Calu3 (cell line): ENCODE data around the gene ELMO1. TPM values are rescaled to one million over a fixed set of nuclear protein-coding genes. Genes with fewer than 3 reads are reported as not detected.

Experiments used
- BruUV-seq: library from RNA; stranded (reverse); fragments of 400-500 nt; replicated peaks from 2 replicates; lab custom pipeline; 2021; lab: Mats Ljungman, UMichigan
- CTCF ChIA-PET: fragments of 300-600 bp; sonication (Branson Sonifier 250); formaldehyde crosslinking; loops from one replicate; lab custom pipeline; 2022; ENCODE audit warnings: antibody characterized with exemption; lab: Charles Lee
- DNase-seq: peaks from one replicate; pipeline ENCODE4 v3.0.0; 2022
- H3K27ac Mint-ChIP-seq: one replicate; pipeline ENCODE4 v1.8.0; 2022; ENCODE audit warnings: mixed read lengths; ENCODE audit not compliant: unreplicated experiment
- H3K27me3 Mint-ChIP-seq: one replicate; pipeline ENCODE4 v1.8.0; 2022; ENCODE audit warnings: mixed read lengths; ENCODE audit not compliant: unreplicated experiment
- H3K36me3 Mint-ChIP-seq: one replicate; pipeline ENCODE4 v1.8.0; 2022; ENCODE audit warnings: mild to moderate bottlenecking, moderate library complexity, mixed read lengths; ENCODE audit not compliant: insufficient read depth, unreplicated experiment
- H3K4me1 Mint-ChIP-seq: one replicate; pipeline ENCODE4 v1.8.0; 2022; ENCODE audit warnings: mild to moderate bottlenecking, low read depth, mixed read lengths; ENCODE audit not compliant: unreplicated experiment
- H3K4me3 Mint-ChIP-seq: one replicate; pipeline ENCODE4 v1.8.0; 2022; ENCODE audit warnings: mild to moderate bottlenecking, low read depth, moderate library complexity, mixed read lengths; ENCODE audit not compliant: unreplicated experiment
- H3K9me3 Mint-ChIP-seq: one replicate; pipeline ENCODE4 v1.8.0; 2022; ENCODE audit warnings: low read depth, mixed read lengths; ENCODE audit not compliant: unreplicated experiment
- intact Hi-C: fragments of 100-400 bp; cut with micrococcal nuclease; formaldehyde crosslinking; loops from one replicate; pipeline ENCODE4 v1.10.0; 2022; ENCODE audit not compliant: unreplicated experiment
- total RNA-seq: library from RNA; stranded (reverse); gene quantifications from 2 replicates; pipeline ENCODE4 v1.2.3, GENCODE V29; 2022
- TF ChIP-seq, protein P1 (sequence below): fragments of 200-600 bp; IDR thresholded peaks from one replicate; pipeline ENCODE4 v1.8.0; 2022; ENCODE audit warnings: antibody characterized with exemption; ENCODE audit not compliant: unreplicated experiment

ELMO1 gene
- total RNA-seq, 1 experiment from 2014 or later: not detected

DNA sequence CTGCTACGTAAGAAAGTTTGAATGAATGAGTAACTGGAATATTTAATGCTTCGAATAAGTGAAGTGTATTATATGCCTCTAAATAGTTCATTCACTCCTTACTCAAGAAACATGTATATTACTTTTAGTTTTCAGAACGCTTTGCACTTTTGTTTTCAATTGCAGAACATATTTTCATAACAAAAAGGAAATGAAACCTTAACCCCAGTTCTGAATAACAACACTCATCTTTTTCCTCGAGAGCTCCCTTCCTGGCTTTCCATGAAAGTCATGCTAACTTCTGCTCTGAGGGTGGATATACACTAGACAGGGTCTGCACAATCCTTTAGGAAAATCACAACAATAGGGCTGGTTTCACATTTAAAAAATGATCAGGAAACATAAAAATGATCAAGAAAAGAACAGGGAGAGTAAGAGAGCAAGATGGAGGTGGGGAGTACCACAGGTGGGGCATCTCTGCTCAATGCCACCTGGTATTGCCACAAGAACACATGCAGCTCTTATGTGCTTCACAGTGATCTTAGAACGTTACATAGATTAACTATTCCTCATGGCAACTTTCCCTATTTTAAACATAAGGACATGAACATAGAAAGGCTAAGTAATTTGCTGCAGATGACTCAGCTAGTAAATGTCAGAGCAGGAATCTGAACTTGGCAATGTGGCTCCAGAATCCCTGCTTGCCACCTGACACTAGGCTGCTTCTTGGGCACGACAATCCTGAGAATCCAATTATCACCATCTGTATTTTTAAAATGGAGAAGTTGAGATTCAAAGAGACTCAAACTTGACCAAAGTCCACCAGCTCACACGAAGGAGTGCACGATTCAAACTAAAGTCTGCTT, 504.9 kb downstream of the ELMO1 start:
- H3K4me3 Mint-ChIP-seq: no peak overlapping the region
- no peak overlapping the region for H3K27ac Mint-ChIP-seq
- CTCF ChIA-PET: no interaction called here

GRCh38 chr7:36942955-36943354, 505.7 kb downstream of the ELMO1 start:
- BruUV-seq: no TSS peak
- TF ChIP-seq, protein P1, sequence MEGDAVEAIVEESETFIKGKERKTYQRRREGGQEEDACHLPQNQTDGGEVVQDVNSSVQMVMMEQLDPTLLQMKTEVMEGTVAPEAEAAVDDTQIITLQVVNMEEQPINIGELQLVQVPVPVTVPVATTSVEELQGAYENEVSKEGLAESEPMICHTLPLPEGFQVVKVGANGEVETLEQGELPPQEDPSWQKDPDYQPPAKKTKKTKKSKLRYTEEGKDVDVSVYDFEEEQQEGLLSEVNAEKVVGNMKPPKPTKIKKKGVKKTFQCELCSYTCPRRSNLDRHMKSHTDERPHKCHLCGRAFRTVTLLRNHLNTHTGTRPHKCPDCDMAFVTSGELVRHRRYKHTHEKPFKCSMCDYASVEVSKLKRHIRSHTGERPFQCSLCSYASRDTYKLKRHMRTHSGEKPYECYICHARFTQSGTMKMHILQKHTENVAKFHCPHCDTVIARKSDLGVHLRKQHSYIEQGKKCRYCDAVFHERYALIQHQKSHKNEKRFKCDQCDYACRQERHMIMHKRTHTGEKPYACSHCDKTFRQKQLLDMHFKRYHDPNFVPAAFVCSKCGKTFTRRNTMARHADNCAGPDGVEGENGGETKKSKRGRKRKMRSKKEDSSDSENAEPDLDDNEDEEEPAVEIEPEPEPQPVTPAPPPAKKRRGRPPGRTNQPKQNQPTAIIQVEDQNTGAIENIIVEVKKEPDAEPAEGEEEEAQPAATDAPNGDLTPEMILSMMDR: no peak
- no peak overlapping the region for H3K27ac Mint-ChIP-seq
- H3K27me3 Mint-ChIP-seq: peaks cover 14% of the 10 kb centered on the region
- no peaks in the 10 kb centered on the region for H3K36me3 Mint-ChIP-seq
- H3K4me1 Mint-ChIP-seq: no peaks in the 10 kb centered on the region
- H3K9me3 Mint-ChIP-seq: peaks cover 6% of the 10 kb centered on the region
- CTCF ChIA-PET: no interaction called here
- H3K4me3 Mint-ChIP-seq: no peak overlapping the region
- intact Hi-C loops: no loop called here
- DNase-seq: no peak

More for the DNA sequence above, 504.9 kb downstream of the ELMO1 start:
- intact Hi-C loops: no loop called here
- Mint-ChIP-seq H3K27me3 (peaks cover 16% of the 10 kb centered on the region), H3K4me1 (no peaks in the 10 kb centered on the region), H3K36me3 (no peaks in the 10 kb centered on the region), H3K9me3 (peaks cover 6% of the 10 kb centered on the region)
- BruUV-seq: no TSS peak
- DNase-seq: no peak
- TF ChIP-seq, protein P1: no peak

GRCh38 chr7:36942541-36942940, 506.1 kb downstream of the ELMO1 start:
- BruUV-seq: no TSS peak
- TF ChIP-seq, protein P1: no peak
- CTCF ChIA-PET: no interaction called here
- intact Hi-C loops: no loop called here
- Mint-ChIP-seq H3K27ac (no peak overlapping the region), H3K27me3 (peaks cover 10% of the 10 kb centered on the region), H3K4me3 (no peak overlapping the region), H3K36me3 (no peaks in the 10 kb centered on the region), H3K4me1 (no peaks in the 10 kb centered on the region), H3K9me3 (peaks cover 6% of the 10 kb centered on the region)
- DNase-seq: no peak

GRCh38 chr7:36942025-36942424, 506.6 kb downstream of the ELMO1 start:
- intact Hi-C loops: no loop called here
- BruUV-seq: no TSS peak
- H3K27ac Mint-ChIP-seq: no peak overlapping the region
- CTCF ChIA-PET: no interaction called here
- H3K27me3 Mint-ChIP-seq: peaks cover 4% of the 10 kb centered on the region
- H3K36me3 Mint-ChIP-seq: no peaks in the 10 kb centered on the region
- H3K4me3 Mint-ChIP-seq: no peak overlapping the region
- DNase-seq: no peak
- TF ChIP-seq, protein P1: no peak
- no peaks in the 10 kb centered on the region for H3K4me1 Mint-ChIP-seq
- peaks cover 6% of the 10 kb centered on the region for H3K9me3 Mint-ChIP-seq
